Measurements from ENCODE around the gene GALNT13. TPM values are rescaled to one million over a fixed set of nuclear protein-coding genes. Genes with fewer than 3 reads are reported as not detected.

GALNT13 gene
- total RNA-seq, 3 donors from 2014 or later = 0.33 to 17.3 (median 0.44) TPM

- no peak for DNase-seq (ENCODE audit: low spot score in 2 of 2)
- no peaks in the 10 kb centered on the region for H3K9me3 ChIP-seq
- H3K27ac ChIP-seq = no peak overlapping the region
- TF ChIP-seq POLR2A (IDR thresholded peaks at IDR 0.05) (no peak), CTCF (IDR thresholded peaks at IDR 0.05) (no peak), POLR2AphosphoS5 (IDR thresholded peaks at IDR 0.05) (no peak)
- H3K4me3 ChIP-seq = no peak overlapping the region
- no peaks in the 10 kb centered on the region for H3K27me3 ChIP-seq
- intact Hi-C loops (cut with DNase I; ENCODE audit: low total_unique reads) = no loop called here
- H3K36me3 ChIP-seq = no peaks in the 10 kb centered on the region
- H3K4me1 ChIP-seq = no peaks in the 10 kb centered on the region
These were observed 19.3 kb downstream of the GALNT13 start for GRCh38 chr2:153891051-153891450.

GRCh38 chr2:153912798-153913396, 41.2 kb downstream of the GALNT13 start:
- H3K27ac ChIP-seq = no peak overlapping the region
- TF ChIP-seq CTCF (IDR thresholded peaks at IDR 0.05) (no peak), POLR2A (IDR thresholded peaks at IDR 0.05) (no peak), POLR2AphosphoS5 (IDR thresholded peaks at IDR 0.05) (no peak)
- H3K9me3 ChIP-seq = peaks cover 5 to 25% of the 10 kb centered on the region in 2 donors
- peak in 1 of 2 donors; percentile 22 for DNase-seq (ENCODE audit: low spot score in 2 of 2)
- intact Hi-C loops (cut with DNase I; ENCODE audit: low total_unique reads) = no loop called here
- H3K4me3 ChIP-seq = no peak overlapping the region
- no peaks in the 10 kb centered on the region for H3K27me3 ChIP-seq
- H3K4me1 ChIP-seq = no peaks in the 10 kb centered on the region
- H3K36me3 ChIP-seq = no peaks in the 10 kb centered on the region

DNA sequence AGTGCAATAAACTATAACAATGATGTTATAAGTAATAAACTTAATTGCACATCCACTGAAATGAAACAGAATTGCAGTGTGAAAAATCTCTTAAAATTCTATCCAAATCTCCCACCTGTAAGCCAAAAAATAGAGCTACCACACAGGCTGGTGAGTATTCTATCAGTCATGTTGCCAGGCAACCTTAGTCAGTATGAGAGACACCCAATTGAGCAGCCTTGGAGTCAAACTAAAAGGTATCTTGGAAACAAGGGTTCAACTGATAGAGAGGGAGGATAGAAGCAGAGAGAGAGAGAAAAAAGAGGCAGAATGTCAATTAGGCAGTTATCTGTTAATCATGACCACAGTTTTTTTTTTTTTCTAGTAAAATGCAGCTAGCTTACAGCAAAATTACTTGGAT, 45.8 kb downstream of the GALNT13 start:
- H3K36me3 ChIP-seq = no peaks in the 10 kb centered on the region
- H3K4me3 ChIP-seq = no peak overlapping the region
- H3K9me3 ChIP-seq = no peaks in the 10 kb centered on the region
- intact Hi-C loops (cut with DNase I; ENCODE audit: low total_unique reads) = no loop called here
- TF ChIP-seq CTCF (IDR thresholded peaks at IDR 0.05) (no peak), POLR2AphosphoS5 (IDR thresholded peaks at IDR 0.05) (no peak), POLR2A (IDR thresholded peaks at IDR 0.05) (no peak)
- no peaks in the 10 kb centered on the region for H3K4me1 ChIP-seq
- no peaks in the 10 kb centered on the region for H3K27me3 ChIP-seq
- no peak overlapping the region for H3K27ac ChIP-seq
- DNase-seq (ENCODE audit: low spot score in 2 of 2) = no peak

- intact Hi-C loops (cut with DNase I; ENCODE audit: low total_unique reads) = no loop called here
- Histone ChIP-seq H3K9me3 (no peaks in the 10 kb centered on the region), H3K4me3 (no peak overlapping the region), H3K27me3 (no peaks in the 10 kb centered on the region), H3K36me3 (no peaks in the 10 kb centered on the region), H3K4me1 (no peaks in the 10 kb centered on the region), H3K27ac (no peak overlapping the region)
- DNase-seq (ENCODE audit: low spot score in 2 of 2) = no peak
- no peak for TF ChIP-seq POLR2A (IDR thresholded peaks at IDR 0.05)
- no peak for TF ChIP-seq CTCF (IDR thresholded peaks at IDR 0.05)
- no peak for TF ChIP-seq POLR2AphosphoS5 (IDR thresholded peaks at IDR 0.05)
These were observed 63.8 kb downstream of the GALNT13 start for GRCh38 chr2:153935511-153935910.

DNA sequence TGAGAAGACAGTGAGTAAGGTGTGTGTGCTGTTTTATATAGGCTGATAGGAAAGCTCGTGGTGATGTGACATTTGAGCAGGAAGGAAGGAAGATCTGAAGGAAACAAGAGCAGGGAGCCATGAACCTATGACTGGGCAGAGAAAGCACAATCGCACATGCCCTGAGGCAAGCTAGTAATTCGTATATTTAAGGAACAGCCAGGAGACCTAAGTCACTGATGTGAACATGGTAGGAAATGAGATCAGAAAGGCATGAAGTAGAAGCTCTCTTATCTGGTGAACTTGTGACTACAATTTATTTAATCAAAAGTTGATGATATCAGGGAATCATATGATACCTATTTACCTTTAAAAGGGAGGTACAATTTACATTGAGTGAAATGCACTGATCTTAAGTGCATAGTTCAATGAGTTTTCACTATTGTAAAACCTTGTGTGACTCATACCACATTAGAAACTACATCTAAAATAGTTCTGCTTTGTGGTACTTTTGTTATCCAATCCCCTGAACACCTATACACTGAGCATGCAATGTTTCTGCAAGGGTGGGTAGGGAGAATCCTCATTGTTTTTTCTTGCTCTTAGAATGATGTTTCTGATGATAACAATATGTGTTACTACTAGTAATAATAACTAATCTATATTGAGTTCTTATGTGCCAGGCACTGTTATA, 67.5 kb downstream of the GALNT13 start:
- Histone ChIP-seq H3K27ac (no peak overlapping the region), H3K9me3 (no peaks in the 10 kb centered on the region), H3K4me1 (no peaks in the 10 kb centered on the region), H3K4me3 (no peak overlapping the region), H3K27me3 (no peaks in the 10 kb centered on the region), H3K36me3 (no peaks in the 10 kb centered on the region)
- intact Hi-C loops (cut with DNase I; ENCODE audit: low total_unique reads) = no loop called here
- no peak for DNase-seq (ENCODE audit: low spot score in 2 of 2)
- TF ChIP-seq CTCF (IDR thresholded peaks at IDR 0.05) = no peak
- TF ChIP-seq POLR2AphosphoS5 (IDR thresholded peaks at IDR 0.05) = no peak
- no peak for TF ChIP-seq POLR2A (IDR thresholded peaks at IDR 0.05)

Data from breast epithelium (tissue), 4 donors.